Left colon (tissue), 2 donors: ENCODE results near the gene UBE2S. TPM values are rescaled to one million over a fixed set of nuclear protein-coding genes. Genes with fewer than 3 reads are reported as not detected.

ENCODE experiments used
- ATAC-seq: fragments of 200-7000 bp; cut with Tn5 transposase; one replicate; pipeline ENCODE4 v1.9.1; 2020; ENCODE audit warnings: mild to moderate bottlenecking, moderate library complexity
- DNase-seq, 2 donors: peaks; one replicate each; pipeline ENCODE4 v3.0.0-alpha.2; 2020
- intact Hi-C, 2 donors: fragments of 100-400 bp; cut with DNase I in 1 of 2; cut with micrococcal nuclease in 1 of 2; formaldehyde crosslinking; loops; one replicate each; pipeline versions ENCODE4 v1.11.2 to v1.14.0; 2022; cut with DNase I, micrococcal nuclease
- total RNA-seq, 2 donors: library from RNA; stranded (reverse); fragmentation: NEBNext Ultra II Directional; extraction: Animal tissue kit (Norgen Biotek cat#: 25700); gene quantifications; one replicate each; pipeline ENCODE4 v1.2.1, GENCODE V29; 2021
- donor health status: DM: no; HTN: no; CAD: no.
- donor health status: DM: yes; HTN: yes; CAD: no.

Gene UBE2S
- total RNA-seq, 2 donors from 2014 or later: 20.9 to 33.7 TPM

GRCh38 chr19:55353803-55354697 lies 53.5 kb downstream of the UBE2S start:
- intact Hi-C loops: no loop called here

GRCh38 chr19:55353356-55353802 lies 54.2 kb downstream of the UBE2S start:
- intact Hi-C loops: no loop called here
- DNase-seq (no peak), ATAC-seq (no peak)

More at GRCh38 chr19:55353803-55354697, 53.5 kb downstream of the UBE2S start:
- DNase-seq: peak; percentile 78 to 82
- peak; percentile 82 for ATAC-seq

GRCh38 chr19:55352549-55353145 lies 54.9 kb downstream of the UBE2S start:
- intact Hi-C loops: no loop called here
- ATAC-seq (no peak), DNase-seq (no peak)

- intact Hi-C loops: no loop called here
- ATAC-seq: no peak
- DNase-seq: no peak
These were observed 55.5 kb downstream of the UBE2S start for GRCh38 chr19:55352040-55352439.

- DNase-seq: no peak
- intact Hi-C loops: no loop called here
- ATAC-seq: peak; percentile 32
These were observed 56.8 kb downstream of the UBE2S start for GRCh38 chr19:55350620-55351315.

Other genes starting within 250 kb of the UBE2S start
- gene DNAAF3, start 241.2 kb downstream of the UBE2S start, total RNA-seq: 1 to 10 TPM in 1 of 2 donors, under 1 TPM in 1; 0.79 to 2.6 TPM
- 1 to 10 TPM in 1 of 2 donors, under 1 TPM in 1; 0.64 to 1.9 TPM for gene SYT5, start 227.5 kb downstream of the UBE2S start, total RNA-seq
- gene PTPRH, start 198.3 kb downstream of the UBE2S start, total RNA-seq: 100 to 1,000 TPM in 1 of 2 donors, 10 to 100 TPM in 1; 95.7 to 104 TPM
- gene TMEM86B, start 179.0 kb downstream of the UBE2S start, total RNA-seq: 1 to 10 TPM; 2.2 to 2.9 TPM
- gene PPP6R1, start 148.8 kb downstream of the UBE2S start, total RNA-seq: 10 to 100 TPM; 56.6 to 59.5 TPM
- gene HSPBP1, start 127.7 kb downstream of the UBE2S start, total RNA-seq: 10 to 100 TPM; 28.4 to 35.2 TPM
- 1 to 10 TPM in 1 of 2 donors, under 1 TPM in 1; 0.95 to 1.3 TPM for gene BRSK1, start 123.8 kb downstream of the UBE2S start, total RNA-seq
- 10 to 100 TPM; 50.2 to 54.6 TPM for gene TMEM150B, start 82.4 kb downstream of the UBE2S start, total RNA-seq
- gene KMT5C, start 67.9 kb downstream of the UBE2S start, total RNA-seq: 10 to 100 TPM; 19.0 to 20.7 TPM
- 10 to 100 TPM; 23.0 to 27.6 TPM for gene COX6B2, start 53.1 kb downstream of the UBE2S start, total RNA-seq
- not detected for gene GARIN5B, start 44.5 kb downstream of the UBE2S start, total RNA-seq
- gene IL11, start 37.3 kb downstream of the UBE2S start, total RNA-seq: under 1 TPM; 0.31 to 0.46 TPM
- gene TMEM190, start 31.0 kb downstream of the UBE2S start, total RNA-seq: not detected
- gene TMEM238, start 23.5 kb downstream of the UBE2S start, total RNA-seq: 10 to 100 TPM; 83.4 to 89.4 TPM
- gene RPL28, start 21.9 kb downstream of the UBE2S start, total RNA-seq: 1,000 to 10,000 TPM; 1,151 to 1,179 TPM
- gene SHISA7, start 35.5 kb upstream of the UBE2S start, total RNA-seq: not detected
- gene ISOC2, start 53.9 kb upstream of the UBE2S start, total RNA-seq: 100 to 1,000 TPM in 1 of 2 donors, 10 to 100 TPM in 1; 63.5 to 115 TPM
- not detected for gene C19orf85, start 57.0 kb upstream of the UBE2S start, total RNA-seq
- gene ZNF628, start 68.8 kb upstream of the UBE2S start, total RNA-seq: 10 to 100 TPM in 1 of 2 donors, 1 to 10 TPM in 1; 8.0 to 10.3 TPM
- gene NAT14, start 77.4 kb upstream of the UBE2S start, total RNA-seq: 1 to 10 TPM; 4.0 to 4.8 TPM
- gene SSC5D, start 80.6 kb upstream of the UBE2S start, total RNA-seq: 1 to 10 TPM; 2.6 to 5.8 TPM
- gene SBK2, start 129.3 kb upstream of the UBE2S start, total RNA-seq: not detected
- gene SBK3, start 137.8 kb upstream of the UBE2S start, total RNA-seq: not detected
- gene ZNF579, start 173.1 kb upstream of the UBE2S start, total RNA-seq: 1 to 10 TPM; 5.3 to 7.3 TPM
- gene FIZ1, start 191.7 kb upstream of the UBE2S start, total RNA-seq: 10 to 100 TPM; 14.7 to 15.5 TPM
- 10 to 100 TPM; 26.6 to 36.4 TPM for gene ZNF524, start 192.5 kb upstream of the UBE2S start, total RNA-seq
- 10 to 100 TPM; 13.0 to 13.6 TPM for gene ZNF865, start 197.9 kb upstream of the UBE2S start, total RNA-seq
- 10 to 100 TPM in 1 of 2 donors, 1 to 10 TPM in 1; 8.6 to 11.6 TPM for gene ZNF784, start 216.8 kb upstream of the UBE2S start, total RNA-seq
- gene ZNF580, start 233.2 kb upstream of the UBE2S start, total RNA-seq: 10 to 100 TPM; 22.5 to 23.3 TPM
- 10 to 100 TPM; 15.2 to 18.7 TPM for gene ZNF581, start 235.9 kb upstream of the UBE2S start, total RNA-seq
- 1 to 10 TPM; 6.2 to 6.7 TPM for gene CCDC106, start 240.4 kb upstream of the UBE2S start, total RNA-seq
- 100 to 1,000 TPM; 142 to 167 TPM for gene U2AF2, start 247.2 kb upstream of the UBE2S start, total RNA-seq